ENCODE data around the gene KDM4B. TPM values are rescaled to one million over a fixed set of nuclear protein-coding genes. Genes with fewer than 3 reads are reported as not detected.
"Not testable (repeated sequence)": the region's sequence is repeated elsewhere in the genome, so short reads cannot be mapped to it uniquely, and the experiment has no call there.

The KDM4B gene
- total RNA-seq, 4 donors from 2014 or later = 14.0 to 39.9 (median 19.5) TPM

DNA sequence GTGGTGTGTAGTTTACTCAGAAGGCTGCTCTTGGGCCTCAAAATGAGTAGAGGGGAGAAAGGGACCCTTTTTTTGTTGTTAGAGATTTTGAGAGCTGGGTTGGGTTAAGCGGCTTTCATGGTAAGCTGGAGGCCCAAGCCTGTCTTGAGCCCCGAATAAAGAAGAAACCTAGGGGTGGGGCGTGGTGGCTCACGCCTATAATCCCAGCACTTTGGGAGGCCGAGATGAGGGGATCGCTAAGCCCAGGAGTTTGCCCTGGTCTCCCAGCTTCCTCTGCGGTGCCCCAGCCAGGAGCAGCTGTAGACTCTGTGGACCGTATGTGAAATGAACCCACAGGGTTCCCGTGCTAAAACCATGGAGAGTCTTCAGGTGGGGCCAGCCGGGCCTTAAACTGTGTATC, 56.1 kb downstream of the KDM4B start:
- H3K4me1 ChIP-seq = peaks cover 0 to 67% (median 6%) of the 10 kb centered on the region in 3 donors
- DNase-seq = no peak
- H3K27me3 ChIP-seq = no peaks in the 10 kb centered on the region
- H3K36me3 ChIP-seq = peaks cover 0 to 22% (median 0%) of the 10 kb centered on the region in 3 donors
- no peaks in the 10 kb centered on the region for H3K9me3 ChIP-seq
- no peak overlapping the region for H3K4me3 ChIP-seq
- intact Hi-C loops (cut with DNase I) = loop anchor here (10.0 kb wide), 1 partner anchor 150 kb away; no protein-coding TSS in a partner anchor
- no peak overlapping the region for H3K27ac ChIP-seq
- WGBS, 2 donors = 83 to 95% methylated on average over 9 of the region's 10 CpGs
- TF ChIP-seq POLR2A (IDR thresholded peaks at IDR 0.05) (no peak), CTCF (IDR thresholded peaks at IDR 0.05) (no peak)

DNA sequence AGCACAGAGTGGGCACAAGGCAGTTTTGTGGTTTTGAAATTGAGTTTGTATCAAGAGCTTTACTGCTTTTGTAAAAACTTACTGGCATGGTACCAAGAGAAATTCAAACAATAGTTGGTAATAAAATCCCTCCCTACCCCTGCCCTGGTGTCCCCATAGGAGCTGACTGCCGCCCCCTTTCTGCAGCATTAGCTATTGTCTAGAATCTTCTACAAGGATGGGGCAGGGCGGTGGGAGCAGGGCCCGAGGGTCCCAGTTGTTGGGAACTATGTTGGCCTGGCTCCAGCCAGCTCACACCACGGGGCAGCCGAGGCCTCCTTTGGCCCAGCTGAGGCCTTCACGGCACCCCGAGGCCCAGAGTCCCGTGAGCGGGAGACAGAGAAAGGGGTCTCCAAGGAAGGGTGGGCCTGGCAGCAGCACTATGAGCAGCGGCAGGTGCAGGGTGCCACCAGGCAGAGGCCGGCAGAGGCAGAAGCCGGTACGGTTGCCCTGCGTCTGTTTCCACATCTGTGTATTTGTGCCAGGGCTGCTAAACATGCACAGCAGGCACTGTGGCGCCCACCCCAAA, 57.9 kb downstream of the KDM4B start:
- intact Hi-C loops (cut with DNase I) = loop anchor here (10.0 kb wide), 1 partner anchor 152 kb away; no protein-coding TSS in a partner anchor
- H3K36me3 ChIP-seq = peaks cover 0 to 18% (median 0%) of the 10 kb centered on the region in 3 donors
- H3K9me3 ChIP-seq = no peaks in the 10 kb centered on the region
- no peak overlapping the region for H3K27ac ChIP-seq
- no peak for TF ChIP-seq POLR2A (IDR thresholded peaks at IDR 0.05)
- no peak for TF ChIP-seq CTCF (IDR thresholded peaks at IDR 0.05)
- peaks cover 3 to 65% (median 15%) of the 10 kb centered on the region in 3 donors for H3K4me1 ChIP-seq
- no peak for DNase-seq
- no peaks in the 10 kb centered on the region for H3K27me3 ChIP-seq
- 80 to 83% methylated on average over 1 to 2 of the region's 15 CpGs for WGBS, 2 donors
- no peak overlapping the region for H3K4me3 ChIP-seq

- Histone ChIP-seq H3K4me3 (no peak overlapping the region), H3K27ac (no peak overlapping the region), H3K36me3 (peaks cover 0 to 19% (median 7%) of the 10 kb centered on the region in 3 donors), H3K9me3 (no peaks in the 10 kb centered on the region), H3K27me3 (no peaks in the 10 kb centered on the region), H3K4me1 (peaks cover 3 to 54% (median 15%) of the 10 kb centered on the region in 3 donors)
- no peak for DNase-seq
- 81 to 87% methylated on average over 10 to 14 of the region's 15 CpGs for WGBS, 2 donors
- intact Hi-C loops (cut with DNase I) = loop anchor here (10.0 kb wide), 1 partner anchor 154 kb away; no protein-coding TSS in a partner anchor
- TF ChIP-seq CTCF (IDR thresholded peaks at IDR 0.05) = no peak
- TF ChIP-seq POLR2A (IDR thresholded peaks at IDR 0.05) = no peak
These were observed 59.4 kb downstream of the KDM4B start for GRCh38 chr19:5028229-5028886.

DNA sequence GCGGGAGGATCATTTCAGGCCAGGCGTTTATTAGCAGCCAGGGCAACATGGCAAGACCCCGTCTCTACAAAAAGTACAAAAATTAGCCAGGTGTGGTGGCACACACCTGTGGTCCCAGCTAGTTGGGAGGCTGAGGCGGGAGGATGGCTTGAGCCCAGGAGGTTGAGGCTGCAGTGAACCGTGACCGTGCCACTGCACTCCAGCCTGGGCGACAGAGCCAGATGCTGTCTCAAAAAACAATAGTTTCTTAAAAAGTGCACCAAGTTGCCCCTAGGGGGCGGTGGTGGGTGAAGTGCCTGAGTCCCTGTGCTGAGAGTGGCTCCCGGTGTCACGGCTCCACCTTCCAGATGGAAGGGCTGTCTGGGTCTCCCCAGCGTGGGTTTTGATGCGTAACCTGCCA, 60.7 kb downstream of the KDM4B start:
- H3K36me3 ChIP-seq = peaks cover 0 to 31% (median 19%) of the 10 kb centered on the region in 3 donors
- peaks cover 3 to 43% (median 15%) of the 10 kb centered on the region in 3 donors for H3K4me1 ChIP-seq
- intact Hi-C loops (cut with DNase I) = loop anchor here (10.0 kb wide), 1 partner anchor 155 kb away; no protein-coding TSS in a partner anchor
- TF ChIP-seq CTCF (IDR thresholded peaks at IDR 0.05) = peak; percentile 22 to 61 (median 41)
- WGBS, 2 donors = 56 to 60% methylated on average over 8 to 10 of the region's 12 CpGs
- not testable (repeated sequence) for H3K27me3 ChIP-seq, H3K27ac ChIP-seq, DNase-seq, H3K4me3 ChIP-seq, H3K9me3 ChIP-seq
